GM19025 (cell line): ENCODE measurements around the gene NAT9.

Experiments
- ATAC-seq: cut with Tn5 transposase; IDR thresholded peaks from one replicate; pipeline ENCODE4 v1.9.1; 2021; ENCODE audit warnings: mild to moderate bottlenecking, low read depth, moderate library complexity; ENCODE audit not compliant: unreplicated experiment

Gene NAT9

GRCh38 chr17:74782571-74782970, 6.4 kb upstream of the NAT9 start:
- ATAC-seq: no peak

- ATAC-seq: no peak
Observed at GRCh38 chr17:74780443-74781238, 4.5 kb upstream of the NAT9 start.

- ATAC-seq: peak; percentile 37
Observed at GRCh38 chr17:74779948-74780400, 3.8 kb upstream of the NAT9 start.

GRCh38 chr17:74779501-74779900, 3.4 kb upstream of the NAT9 start:
- ATAC-seq: no peak

- ATAC-seq: no peak
Observed at GRCh38 chr17:74778960-74779359, 2.8 kb upstream of the NAT9 start.

GRCh38 chr17:74777901-74778515, 1.9 kb upstream of the NAT9 start:
- ATAC-seq: no peak

- no peak for ATAC-seq
Observed at GRCh38 chr17:74776990-74777389, 845 bp upstream of the NAT9 start.

GRCh38 chr17:74775409-74776043, 619 bp downstream of the NAT9 start:
- no peak for ATAC-seq

GRCh38 chr17:74773871-74774286, 2.3 kb downstream of the NAT9 start:
- ATAC-seq: no peak

GRCh38 chr17:74773414-74773813, 2.7 kb downstream of the NAT9 start:
- ATAC-seq: no peak

- no peak for ATAC-seq
Observed at GRCh38 chr17:74772053-74772452, 4.1 kb downstream of the NAT9 start.

GRCh38 chr17:74771319-74771914, 4.7 kb downstream of the NAT9 start:
- ATAC-seq: no peak

- no peak for ATAC-seq
Observed at GRCh38 chr17:74770498-74771318, 5.4 kb downstream of the NAT9 start.

GRCh38 chr17:74769856-74770497, 6.2 kb downstream of the NAT9 start:
- no peak for ATAC-seq

- no peak for ATAC-seq
Observed at GRCh38 chr17:74769266-74769855, 6.8 kb downstream of the NAT9 start.

GRCh38 chr17:74768763-74769114, 7.4 kb downstream of the NAT9 start:
- ATAC-seq: no peak

- no peak for ATAC-seq
Observed at GRCh38 chr17:74768069-74768762, 7.9 kb downstream of the NAT9 start.

GRCh38 chr17:74767111-74767516, 9.0 kb downstream of the NAT9 start:
- ATAC-seq: no peak

- no peak for ATAC-seq
Observed at GRCh38 chr17:74766413-74766812, 9.7 kb downstream of the NAT9 start.
